Stomach smooth muscle (tissue), 2 donors: ENCODE measurements around the gene CRKL.

ENCODE experiments used
- H3K27ac ChIP-seq: one replicate; pipeline ENCODE4 v1.7.0; 2013; ENCODE audit warnings: mild to moderate bottlenecking, low read length, inconsistent platforms
- H3K27me3 ChIP-seq, 2 donors: one replicate each; pipeline ENCODE4 v1.7.0; 2013; ENCODE audit warnings: low read length in 2 of 2; ENCODE audit not compliant: insufficient read depth in 2 of 2, control insufficient read depth in 1 of 2
- H3K36me3 ChIP-seq, 2 donors: one replicate each; pipeline ENCODE4 v1.7.0; 2013; ENCODE audit warnings: low read length in 2 of 2; ENCODE audit not compliant: control insufficient read depth in 2 of 2, insufficient read depth in 2 of 2
- H3K4me1 ChIP-seq: one replicate; pipeline ENCODE4 v1.7.0; 2013; ENCODE audit warnings: low read length; ENCODE audit not compliant: control insufficient read depth, insufficient read depth
- H3K4me3 ChIP-seq, 2 donors: one replicate each; pipeline ENCODE4 v1.7.0; 2013; ENCODE audit warnings: low read length in 2 of 2
- H3K9ac ChIP-seq, 2 donors: one replicate each; pipeline ENCODE4 v1.7.0; 2013; ENCODE audit warnings: low read length in 2 of 2, mild to moderate bottlenecking in 1 of 2
- H3K9me3 ChIP-seq, 2 donors: one replicate each; pipeline ENCODE4 v1.7.0; 2013; ENCODE audit warnings: low read length in 2 of 2; ENCODE audit not compliant: control insufficient read depth in 2 of 2
- donor health status: healthy.
- donor health status: Pancreatic carcinoma.

Gene CRKL

DNA sequence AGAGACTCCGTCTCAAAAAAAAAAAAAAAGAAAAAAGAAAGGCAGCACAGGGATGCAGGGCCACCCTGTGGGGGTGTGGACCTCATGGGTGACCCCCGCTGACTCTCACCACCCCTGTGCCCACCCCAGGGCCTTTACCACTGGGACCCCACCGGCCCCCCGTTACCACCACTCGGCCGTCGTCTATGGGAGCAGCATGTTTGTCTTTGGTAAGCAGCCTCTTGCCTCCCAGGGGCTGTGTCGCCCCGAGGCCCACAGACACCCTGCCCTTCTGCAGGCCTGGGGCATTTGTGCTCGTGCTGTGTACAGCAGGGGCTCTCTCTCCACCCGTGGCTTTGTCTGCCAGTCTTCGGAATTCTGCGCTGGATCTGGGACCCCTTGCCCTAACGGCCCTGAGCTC lies 70.2 kb downstream of the CRKL start:
- H3K4me1 ChIP-seq = peaks cover 18% of the 10 kb centered on the region
- no peak overlapping the region for H3K4me3 ChIP-seq
- H3K36me3 ChIP-seq = peaks cover 26 to 35% of the 10 kb centered on the region in 2 donors
- H3K27ac ChIP-seq = no peak overlapping the region
- no peaks in the 10 kb centered on the region for H3K27me3 ChIP-seq
- H3K9me3 ChIP-seq = no peaks in the 10 kb centered on the region
- no peak overlapping the region for H3K9ac ChIP-seq

DNA sequence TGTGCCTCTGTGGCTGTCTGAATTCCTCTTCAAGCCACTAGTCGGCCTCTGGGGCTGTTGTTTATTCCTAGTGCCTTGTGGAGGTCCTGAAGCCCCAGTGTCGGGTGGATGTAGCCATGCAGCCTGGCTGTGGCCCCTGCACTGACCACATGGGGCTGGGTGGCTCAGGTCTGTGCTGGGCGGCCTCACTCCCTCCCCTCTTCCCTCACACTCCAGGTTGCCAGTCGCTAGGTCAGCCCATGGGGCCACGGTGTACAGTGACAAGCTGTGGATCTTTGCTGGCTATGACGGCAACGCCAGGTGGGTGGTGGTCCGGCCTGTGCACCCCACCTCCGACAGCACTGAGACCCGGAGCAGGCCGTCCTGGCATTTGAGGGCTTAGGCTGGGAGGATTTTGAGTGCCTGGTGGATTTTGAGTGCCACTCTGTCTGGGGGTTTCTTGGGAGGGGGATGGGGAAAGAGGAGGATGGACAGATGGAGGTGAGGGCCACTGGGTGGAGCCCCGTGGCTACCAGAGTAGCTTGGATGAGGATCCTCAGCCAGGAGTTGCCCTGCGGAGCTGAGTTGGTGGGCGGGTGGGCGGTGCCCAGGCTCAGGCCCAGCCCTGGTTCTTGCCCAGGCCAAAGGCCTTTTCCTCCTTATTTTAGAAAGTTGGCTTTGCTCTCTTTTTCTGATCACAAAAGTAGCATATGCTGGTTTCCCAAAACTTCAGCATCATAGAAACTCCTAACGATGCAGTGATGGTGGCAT lies 71.5 kb downstream of the CRKL start:
- H3K36me3 ChIP-seq = peaks cover 26 to 43% of the 10 kb centered on the region in 2 donors
- H3K4me1 ChIP-seq = peaks cover 6% of the 10 kb centered on the region
- no peak overlapping the region for H3K4me3 ChIP-seq
- H3K27ac ChIP-seq = no peak overlapping the region
- peak overlapping the region in 1 of 2 donors; percentile 13 for H3K9ac ChIP-seq
- H3K27me3 ChIP-seq = no peaks in the 10 kb centered on the region
- no peaks in the 10 kb centered on the region for H3K9me3 ChIP-seq

DNA sequence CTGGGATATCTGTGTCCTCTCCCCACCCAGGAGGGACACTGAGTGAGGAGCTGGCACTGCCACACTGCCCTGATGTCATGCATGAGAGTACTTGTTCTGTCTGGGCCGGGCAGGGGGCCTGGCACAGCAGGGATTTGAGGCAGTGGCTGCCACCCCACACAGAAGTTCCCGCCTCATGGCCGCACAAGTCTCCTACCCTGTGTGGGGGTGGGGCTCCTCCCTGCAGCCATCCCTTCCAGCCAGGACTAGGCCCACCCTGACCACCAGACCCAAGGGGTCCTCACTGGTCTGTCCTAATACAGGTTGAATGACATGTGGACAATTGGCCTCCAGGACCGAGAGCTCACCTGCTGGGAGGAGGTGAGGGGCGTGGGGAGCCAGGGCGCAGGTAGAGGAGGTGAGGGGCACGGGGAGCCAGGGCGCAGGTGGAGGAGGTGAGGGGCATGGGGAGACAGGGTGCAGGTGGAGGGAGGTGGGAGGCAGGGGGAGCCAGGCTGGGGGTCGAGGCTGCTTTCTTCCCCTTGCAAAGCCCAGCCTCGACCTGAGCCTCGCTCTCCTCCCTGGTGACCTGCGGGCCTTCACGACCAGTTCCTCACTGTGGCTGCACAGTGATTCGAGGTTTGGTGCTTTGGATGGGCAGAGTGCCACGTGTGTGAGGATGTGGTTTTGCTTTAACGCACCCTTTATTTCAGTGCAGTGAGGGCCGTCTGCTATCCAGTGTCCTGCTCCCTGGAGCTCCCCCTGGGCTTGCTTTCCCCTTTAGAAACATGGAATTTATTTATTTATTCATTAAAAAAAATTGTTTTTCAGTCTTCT lies 72.3 kb downstream of the CRKL start:
- H3K36me3 ChIP-seq = peaks cover 20 to 42% of the 10 kb centered on the region in 2 donors
- H3K4me1 ChIP-seq = peaks cover 3% of the 10 kb centered on the region
- no peak overlapping the region for H3K27ac ChIP-seq
- H3K4me3 ChIP-seq = no peak overlapping the region
- no peak overlapping the region for H3K9ac ChIP-seq
- H3K27me3 ChIP-seq = no peaks in the 10 kb centered on the region
- H3K9me3 ChIP-seq = no peaks in the 10 kb centered on the region

DNA sequence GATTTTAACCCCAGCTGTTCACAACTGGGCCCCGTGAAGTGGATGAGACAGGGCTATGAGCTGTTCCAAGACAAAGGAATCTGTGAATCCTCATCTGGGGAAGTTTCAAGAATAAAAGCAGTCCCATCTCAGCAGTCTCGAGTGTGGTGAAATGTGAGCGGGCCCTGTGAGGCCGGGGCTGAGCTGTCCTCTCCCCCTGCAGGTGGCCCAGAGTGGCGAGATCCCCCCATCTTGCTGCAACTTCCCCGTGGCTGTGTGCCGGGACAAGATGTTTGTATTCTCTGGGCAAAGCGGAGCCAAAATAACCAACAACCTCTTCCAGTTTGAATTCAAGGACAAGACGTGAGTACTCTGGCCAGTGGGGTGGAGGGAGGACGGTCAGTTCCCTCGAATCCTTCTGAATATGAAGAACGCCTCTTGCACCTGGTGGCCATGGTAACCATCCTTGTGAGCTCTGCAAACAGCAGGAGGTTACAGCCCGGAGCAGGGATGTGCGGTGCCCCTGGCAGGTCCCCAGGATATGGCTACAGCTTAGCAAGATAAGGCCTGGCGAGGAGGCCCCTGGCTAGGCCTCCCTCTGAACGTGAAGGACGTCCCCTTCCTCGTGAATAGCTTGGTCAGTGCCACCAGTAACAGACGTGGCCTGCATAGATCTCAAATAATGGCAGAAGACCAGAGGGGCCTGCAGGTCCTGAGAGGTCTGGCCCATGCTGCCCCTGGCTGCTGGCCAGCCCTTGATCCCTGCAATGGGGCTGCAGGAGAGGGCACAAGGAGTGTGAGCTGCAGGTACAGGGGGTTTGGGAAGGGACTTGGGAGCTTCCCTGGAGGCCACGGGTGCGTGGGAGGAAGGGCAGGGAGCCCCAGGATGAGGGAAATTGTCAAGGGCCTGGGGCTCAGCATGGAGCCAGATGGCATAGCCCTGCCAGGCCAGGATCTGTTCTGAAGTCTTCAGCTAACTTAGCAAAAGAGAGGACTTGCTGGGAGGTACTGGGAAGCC lies 73.3 kb downstream of the CRKL start:
- Histone ChIP-seq H3K4me3 (no peak overlapping the region), H3K9ac (no peak overlapping the region), H3K9me3 (no peaks in the 10 kb centered on the region), H3K27ac (no peak overlapping the region), H3K27me3 (no peaks in the 10 kb centered on the region), H3K4me1 (peaks cover 3% of the 10 kb centered on the region), H3K36me3 (peaks cover 24 to 46% of the 10 kb centered on the region in 2 donors)

DNA sequence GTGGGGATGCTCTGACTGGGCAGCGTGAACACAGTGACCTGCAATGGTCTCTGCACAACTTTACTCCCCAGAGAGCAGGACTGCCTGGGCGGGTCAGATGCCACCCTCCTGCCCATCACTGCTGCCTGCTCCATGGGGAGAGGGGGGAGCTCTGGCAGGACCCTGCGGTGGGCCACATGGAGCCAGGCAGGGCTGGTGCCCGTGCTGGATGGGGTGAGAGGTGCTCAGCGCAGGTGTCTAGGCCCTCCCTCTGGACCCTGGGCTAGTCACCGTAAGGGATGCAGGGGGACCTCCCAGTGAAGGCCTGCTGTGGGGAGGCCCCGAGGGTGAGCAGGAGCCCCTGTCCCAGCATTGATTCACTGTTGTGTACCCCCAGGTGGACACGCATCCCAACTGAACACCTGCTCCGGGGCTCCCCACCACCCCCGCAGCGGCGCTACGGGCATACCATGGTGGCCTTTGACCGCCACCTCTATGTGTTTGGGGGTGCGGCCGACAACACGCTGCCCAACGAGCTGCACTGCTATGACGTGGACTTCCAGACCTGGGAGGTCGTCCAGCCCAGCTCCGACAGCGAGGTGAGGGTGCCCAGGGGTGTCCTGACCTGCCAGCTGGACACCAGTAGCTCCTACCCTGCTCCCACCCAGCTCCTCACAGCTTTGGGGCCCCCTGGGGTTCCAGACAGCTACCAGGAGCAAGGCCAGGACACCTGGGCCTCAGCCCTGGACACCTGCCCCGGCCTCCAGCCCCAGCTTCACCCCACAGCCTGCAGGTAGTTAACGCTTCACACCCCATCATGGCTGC lies 74.2 kb downstream of the CRKL start:
- Histone ChIP-seq H3K27me3 (no peaks in the 10 kb centered on the region), H3K9me3 (no peaks in the 10 kb centered on the region), H3K4me3 (no peak overlapping the region), H3K36me3 (peaks cover 21 to 41% of the 10 kb centered on the region in 2 donors), H3K27ac (no peak overlapping the region), H3K9ac (no peak overlapping the region), H3K4me1 (peaks cover 3% of the 10 kb centered on the region)

DNA sequence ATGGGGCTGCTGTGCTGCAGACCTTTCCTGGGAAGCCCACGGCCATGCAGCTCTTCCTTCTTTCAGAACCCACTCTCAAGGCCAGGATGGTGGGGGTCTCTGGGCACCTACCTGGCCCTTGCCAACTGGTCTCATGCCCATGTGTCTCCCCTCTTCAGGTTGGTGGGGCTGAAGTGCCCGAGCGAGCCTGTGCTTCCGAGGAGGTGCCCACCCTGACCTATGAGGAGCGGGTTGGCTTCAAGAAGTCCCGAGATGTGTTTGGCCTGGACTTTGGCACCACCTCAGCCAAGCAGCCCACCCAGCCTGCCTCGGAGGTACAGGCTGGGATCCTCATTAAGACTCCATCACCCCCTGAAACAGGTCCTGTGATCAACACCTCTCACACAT lies 74.8 kb downstream of the CRKL start:
- H3K9ac ChIP-seq = no peak overlapping the region
- peaks cover 3% of the 10 kb centered on the region for H3K4me1 ChIP-seq
- no peak overlapping the region for H3K27ac ChIP-seq
- H3K27me3 ChIP-seq = no peaks in the 10 kb centered on the region
- H3K9me3 ChIP-seq = no peaks in the 10 kb centered on the region
- no peak overlapping the region for H3K4me3 ChIP-seq
- peaks cover 21 to 44% of the 10 kb centered on the region in 2 donors for H3K36me3 ChIP-seq

DNA sequence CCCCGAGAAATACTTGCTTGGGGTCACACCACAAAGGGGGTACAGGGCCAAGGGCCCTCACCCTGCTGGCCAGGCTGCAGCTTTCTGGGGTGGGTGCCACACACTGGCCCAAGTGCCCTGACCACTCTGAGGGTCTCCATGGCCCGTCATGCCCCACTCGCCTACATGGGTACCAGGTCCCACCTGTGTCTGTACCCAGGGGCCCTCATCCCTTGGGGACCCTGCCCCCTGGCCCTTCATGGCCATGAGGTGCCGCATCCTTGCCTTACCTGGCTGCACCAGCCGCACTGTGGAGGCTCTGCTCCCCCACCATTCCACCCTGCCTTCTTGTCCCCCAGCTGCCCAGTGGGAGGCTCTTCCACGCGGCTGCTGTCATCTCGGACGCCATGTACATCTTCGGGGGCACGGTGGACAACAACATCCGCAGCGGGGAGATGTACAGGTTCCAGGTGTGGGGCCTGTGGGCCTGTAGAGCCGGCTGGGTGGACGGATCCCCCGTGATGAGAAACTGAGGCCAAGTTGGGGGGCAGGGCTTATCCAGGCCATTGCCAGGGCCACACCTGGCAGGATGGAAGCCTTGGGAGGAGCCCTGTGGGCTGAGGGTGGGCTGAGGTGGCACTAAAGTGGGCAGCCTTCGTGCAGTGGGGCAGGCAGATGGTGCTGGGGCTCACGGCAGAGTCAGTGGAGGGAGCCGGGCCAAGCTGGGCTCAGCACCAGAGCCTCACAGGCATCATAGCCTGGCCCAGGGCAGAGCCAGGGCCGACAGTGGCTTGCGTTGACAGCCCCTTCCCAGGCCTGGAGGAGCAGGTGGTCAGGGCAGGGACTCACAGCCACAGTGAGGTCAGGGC lies 75.5 kb downstream of the CRKL start:
- Histone ChIP-seq H3K9ac (no peak overlapping the region), H3K27ac (no peak overlapping the region), H3K27me3 (no peaks in the 10 kb centered on the region), H3K36me3 (peaks cover 17 to 48% of the 10 kb centered on the region in 2 donors), H3K9me3 (no peaks in the 10 kb centered on the region), H3K4me3 (no peak overlapping the region), H3K4me1 (peaks cover 3% of the 10 kb centered on the region)

DNA sequence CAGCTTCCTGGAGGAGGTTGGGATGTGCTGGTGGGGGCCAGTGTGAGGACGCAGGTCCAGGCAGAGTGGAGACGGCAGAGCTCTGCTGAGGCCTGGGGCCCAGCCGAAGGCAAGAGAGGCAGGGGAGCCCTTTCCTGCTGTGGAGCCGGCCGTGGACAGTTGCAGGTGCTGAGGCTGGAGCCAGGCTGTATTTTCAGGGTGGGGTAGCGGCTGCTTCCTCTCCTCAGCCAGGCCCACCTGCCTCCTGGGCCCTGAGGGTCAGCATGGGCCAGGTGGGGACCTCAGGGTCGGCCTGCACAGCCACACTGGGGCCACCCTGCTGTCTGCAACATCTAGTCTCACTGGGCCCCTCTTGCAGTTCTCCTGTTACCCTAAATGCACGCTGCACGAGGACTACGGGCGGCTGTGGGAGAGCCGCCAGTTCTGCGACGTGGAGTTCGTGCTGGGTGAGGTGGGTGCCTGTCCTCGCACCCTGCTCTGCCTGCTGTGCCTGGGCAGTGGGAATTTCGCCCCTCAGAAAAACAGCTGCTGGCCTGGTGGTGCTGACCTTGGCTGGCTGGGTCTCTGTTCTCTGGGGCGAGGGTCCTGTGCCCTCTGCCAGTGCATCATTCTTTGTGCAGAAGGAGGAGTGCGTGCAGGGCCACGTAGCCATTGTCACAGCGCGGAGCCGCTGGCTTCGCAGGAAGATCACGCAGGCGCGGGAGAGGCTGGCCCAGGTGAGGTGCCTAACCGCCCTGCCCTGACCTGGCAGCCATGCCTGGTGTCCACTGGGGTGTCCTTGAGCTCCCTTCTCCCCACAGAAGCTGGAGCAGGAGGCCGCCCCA lies 76.3 kb downstream of the CRKL start:
- no peaks in the 10 kb centered on the region for H3K27me3 ChIP-seq
- H3K4me3 ChIP-seq = no peak overlapping the region
- H3K27ac ChIP-seq = no peak overlapping the region
- H3K9me3 ChIP-seq = no peaks in the 10 kb centered on the region
- H3K36me3 ChIP-seq = peaks cover 16 to 42% of the 10 kb centered on the region in 2 donors
- H3K4me1 ChIP-seq = peaks cover 3% of the 10 kb centered on the region
- H3K9ac ChIP-seq = no peak overlapping the region
